Lung microvascular endothelial cell (primary cell): Measurements from ENCODE around the gene CELA3A. TPM values are rescaled to one million over a fixed set of nuclear protein-coding genes. Genes with fewer than 3 reads are reported as not detected.
"Not testable (repeated sequence)": the region's sequence is repeated elsewhere in the genome, so short reads cannot be mapped to it uniquely, and the experiment has no call there.

ENCODE experiments used
- DNase-seq, 2 donors: peaks; one replicate each; pipeline versions ENCODE4 v3.0.0 to v3.0.0-alpha.2; 2010; ENCODE audit warnings: low read depth in 2 of 2
- total RNA-seq: library from RNA; depleted of rRNA; stranded (reverse); fragments of >200 nt; gene quantifications from 2 replicates; pipeline ENCODE4 v1.2.1, GENCODE V29; 2014

The CELA3A gene, protein sequence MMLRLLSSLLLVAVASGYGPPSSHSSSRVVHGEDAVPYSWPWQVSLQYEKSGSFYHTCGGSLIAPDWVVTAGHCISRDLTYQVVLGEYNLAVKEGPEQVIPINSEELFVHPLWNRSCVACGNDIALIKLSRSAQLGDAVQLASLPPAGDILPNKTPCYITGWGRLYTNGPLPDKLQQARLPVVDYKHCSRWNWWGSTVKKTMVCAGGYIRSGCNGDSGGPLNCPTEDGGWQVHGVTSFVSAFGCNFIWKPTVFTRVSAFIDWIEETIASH
- total RNA-seq = not detected in 2 replicates

DNA sequence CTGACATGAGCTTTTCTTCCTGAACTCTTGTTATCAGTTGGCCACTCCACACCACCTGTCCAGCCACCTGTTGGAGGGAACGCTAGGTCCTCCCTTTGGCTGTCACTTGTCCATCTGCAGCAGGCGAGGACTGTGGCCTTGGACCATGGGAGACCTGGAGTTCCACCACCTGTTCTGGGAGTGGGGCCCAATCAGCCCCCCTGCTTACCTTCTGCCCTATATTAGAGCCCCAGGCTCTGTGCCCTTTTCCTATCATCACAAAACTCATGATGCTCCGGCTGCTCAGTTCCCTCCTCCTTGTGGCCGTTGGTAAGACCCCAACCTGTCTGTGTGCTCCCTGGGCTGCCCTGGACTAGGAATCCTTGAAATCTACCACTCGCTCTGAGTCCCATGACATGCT, at the start of gene CELA3A:
CELA3A (plus strand) TSS at position 249 of the 400 bp plus-strand sequence; CDS start at position 267, 18 bp downstream.
- DNase-seq = no peak

DNA sequence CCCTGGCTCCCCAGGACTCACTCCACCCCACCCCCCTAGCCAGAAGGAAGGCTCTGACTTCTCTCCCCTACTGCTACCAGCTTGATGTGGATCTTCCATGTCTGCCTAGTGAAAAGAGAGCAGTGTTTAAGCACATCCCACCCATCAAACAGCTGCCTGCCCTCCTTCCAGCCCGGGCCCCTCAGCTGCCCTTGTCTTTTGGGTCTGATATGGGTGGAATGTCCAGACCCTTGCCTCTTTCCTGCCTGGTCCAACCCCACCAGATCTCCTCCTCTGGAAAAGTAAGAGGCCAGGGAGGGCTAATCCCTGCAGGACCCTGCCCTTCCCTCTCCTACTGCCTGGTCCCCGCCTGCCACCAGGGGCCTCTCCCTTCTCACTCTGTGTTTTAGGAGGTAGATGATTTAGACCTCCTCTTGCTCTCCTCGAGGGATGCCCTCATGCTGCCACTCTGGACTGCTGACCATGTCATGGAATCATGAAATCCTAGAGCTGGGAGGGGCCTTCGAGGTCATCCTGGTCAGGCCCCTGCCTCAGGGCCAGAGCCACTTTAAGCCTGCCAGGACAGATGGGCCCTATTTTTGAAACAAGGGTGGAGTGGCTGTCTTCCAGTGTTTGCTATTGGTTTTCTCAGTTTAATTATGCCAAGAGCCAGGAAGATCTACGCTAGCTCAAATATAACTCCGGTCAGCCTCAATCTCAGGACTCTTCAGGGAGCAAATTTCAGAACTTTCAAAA, 48.5 kb upstream of the CELA3A start:
- no peak for DNase-seq

DNA sequence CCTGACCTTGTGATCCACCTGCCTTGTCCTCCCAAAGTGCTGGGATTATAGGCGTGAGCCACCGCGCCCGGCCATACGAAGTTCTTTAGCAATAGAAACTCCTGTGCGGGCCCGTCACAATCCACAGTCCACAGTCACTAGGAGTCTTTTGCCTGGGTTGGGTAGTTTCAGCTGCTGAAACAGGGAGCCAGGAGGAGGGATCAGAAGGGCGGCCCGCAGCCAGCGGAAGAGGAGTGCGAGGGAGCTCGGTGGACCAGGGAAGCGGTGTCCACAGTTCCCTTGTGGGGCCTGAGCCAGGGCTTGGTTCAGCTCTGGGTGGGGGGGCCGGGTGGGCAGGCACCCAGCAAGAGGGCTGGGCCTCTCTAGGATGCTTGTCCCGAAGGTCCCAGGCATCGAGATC, 46.4 kb upstream of the CELA3A start:
- DNase-seq = no peak

DNA sequence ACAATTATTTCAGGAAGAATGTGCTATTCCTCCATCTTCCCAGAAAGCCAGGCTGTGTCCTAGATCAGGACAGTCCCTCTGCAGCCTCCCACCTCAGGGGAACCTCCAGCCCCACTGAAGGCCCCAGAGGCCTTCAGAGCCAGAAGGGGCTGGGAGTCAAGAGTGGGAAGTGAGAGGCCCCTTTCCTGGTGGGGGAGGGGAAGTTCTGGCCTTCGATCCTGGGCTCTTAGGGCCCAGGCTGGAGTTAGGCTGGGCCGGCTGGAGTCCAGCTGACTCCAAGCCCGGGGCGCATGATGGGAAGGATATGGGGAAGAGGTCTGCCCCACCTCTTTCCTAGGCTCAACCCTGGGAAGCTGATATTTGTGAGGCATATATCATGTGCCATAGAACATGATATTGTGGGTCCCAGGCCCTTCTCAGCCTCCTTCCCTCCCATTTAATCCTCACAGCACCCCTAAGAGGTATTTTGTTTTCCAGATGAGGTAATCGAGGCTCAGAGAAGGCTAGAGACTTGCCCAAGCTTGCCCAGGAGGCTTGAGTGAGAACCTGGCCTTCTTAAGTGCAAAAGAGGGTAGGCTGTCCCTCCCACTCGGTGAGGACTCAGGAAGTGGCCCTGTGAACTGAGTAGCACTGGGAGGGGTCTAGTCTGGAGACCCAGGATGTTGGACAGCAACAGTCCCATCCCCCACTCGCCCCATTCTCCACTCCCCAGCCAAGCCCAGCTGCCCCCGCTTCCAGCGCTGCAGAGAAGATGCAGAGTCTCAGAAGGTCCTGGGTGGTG, 45.8 kb upstream of the CELA3A start:
- DNase-seq = no peak

DNA sequence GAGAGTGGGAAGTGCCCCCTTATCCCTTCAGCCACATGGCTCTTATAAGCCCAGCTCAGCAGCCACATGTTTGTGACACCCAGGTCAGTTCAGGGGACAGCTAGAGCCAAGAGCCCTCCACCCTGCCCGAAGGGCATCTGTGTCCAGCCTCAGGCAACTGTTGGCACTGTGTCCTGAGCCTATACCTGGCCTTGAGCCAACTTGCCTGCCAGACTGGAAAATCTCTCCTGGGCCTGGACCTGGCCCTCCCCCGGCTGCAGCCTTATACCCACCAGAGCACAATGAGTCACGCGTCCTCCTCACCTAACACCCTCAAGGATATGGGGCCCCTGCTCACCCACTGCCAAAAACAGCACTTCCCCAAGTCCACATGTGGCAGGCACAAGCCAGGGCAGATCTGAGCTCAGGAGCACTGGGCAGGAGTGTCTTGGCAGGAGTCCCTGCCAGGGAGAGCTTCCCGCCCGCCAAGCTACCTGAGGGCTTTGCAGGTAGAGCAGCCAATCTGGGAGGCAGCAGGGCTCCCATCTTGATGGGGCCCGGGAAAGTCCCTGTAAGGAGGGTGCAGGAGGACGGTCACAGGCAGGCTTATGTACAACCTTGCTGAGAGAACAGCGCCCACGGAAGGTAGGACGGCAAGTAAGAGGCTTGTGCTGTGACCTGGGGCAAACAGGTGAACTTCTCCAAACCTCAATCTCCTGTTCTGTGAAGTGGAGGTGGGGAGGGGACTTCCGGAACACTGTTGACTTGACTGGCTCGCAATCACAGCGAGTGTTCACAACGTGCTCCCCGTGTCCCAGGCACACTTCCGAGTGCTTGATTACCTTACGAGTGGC, 44.5 kb upstream of the CELA3A start:
- DNase-seq = peak; percentile 64 to 78

DNA sequence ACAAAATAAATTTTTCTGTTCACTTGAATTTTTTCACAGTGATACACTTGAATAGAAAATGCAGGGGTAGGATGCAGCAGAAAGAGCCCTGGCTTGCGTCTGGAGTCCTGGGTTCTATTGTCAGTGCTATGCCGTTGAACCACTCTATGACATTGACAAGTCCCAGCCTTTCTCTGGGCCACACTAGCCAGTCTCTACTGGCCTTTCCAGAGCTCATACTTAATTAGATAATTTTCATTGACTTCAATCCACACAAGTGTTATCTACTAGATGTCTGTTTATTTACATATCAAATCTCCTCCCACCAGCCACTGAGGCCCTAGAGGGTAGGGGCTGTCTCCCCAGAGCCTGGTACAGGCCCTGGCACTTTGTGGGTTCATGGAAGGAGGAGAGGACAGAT, 40.1 kb upstream of the CELA3A start:
- no peak for DNase-seq

DNA sequence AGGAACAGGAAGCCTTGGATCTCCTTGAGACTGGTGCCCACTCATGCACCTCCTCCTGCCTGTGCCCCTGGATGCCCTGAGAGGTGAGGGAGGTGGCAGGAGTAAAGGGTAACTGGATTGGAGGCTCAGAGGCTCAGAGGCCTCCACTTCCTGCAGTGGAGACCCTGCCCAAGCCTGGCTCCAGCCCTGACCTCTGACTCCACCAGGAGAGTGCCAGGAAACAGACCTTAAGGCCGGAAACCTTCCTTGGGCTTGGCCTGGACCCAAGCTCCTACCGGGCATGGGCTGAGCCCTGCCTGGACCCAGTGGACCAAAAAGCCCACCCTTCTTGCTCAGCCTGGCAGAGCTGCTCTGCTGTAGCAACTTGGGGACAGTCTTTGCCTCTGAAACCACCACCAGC, 39.7 kb upstream of the CELA3A start:
- no peak for DNase-seq

DNA sequence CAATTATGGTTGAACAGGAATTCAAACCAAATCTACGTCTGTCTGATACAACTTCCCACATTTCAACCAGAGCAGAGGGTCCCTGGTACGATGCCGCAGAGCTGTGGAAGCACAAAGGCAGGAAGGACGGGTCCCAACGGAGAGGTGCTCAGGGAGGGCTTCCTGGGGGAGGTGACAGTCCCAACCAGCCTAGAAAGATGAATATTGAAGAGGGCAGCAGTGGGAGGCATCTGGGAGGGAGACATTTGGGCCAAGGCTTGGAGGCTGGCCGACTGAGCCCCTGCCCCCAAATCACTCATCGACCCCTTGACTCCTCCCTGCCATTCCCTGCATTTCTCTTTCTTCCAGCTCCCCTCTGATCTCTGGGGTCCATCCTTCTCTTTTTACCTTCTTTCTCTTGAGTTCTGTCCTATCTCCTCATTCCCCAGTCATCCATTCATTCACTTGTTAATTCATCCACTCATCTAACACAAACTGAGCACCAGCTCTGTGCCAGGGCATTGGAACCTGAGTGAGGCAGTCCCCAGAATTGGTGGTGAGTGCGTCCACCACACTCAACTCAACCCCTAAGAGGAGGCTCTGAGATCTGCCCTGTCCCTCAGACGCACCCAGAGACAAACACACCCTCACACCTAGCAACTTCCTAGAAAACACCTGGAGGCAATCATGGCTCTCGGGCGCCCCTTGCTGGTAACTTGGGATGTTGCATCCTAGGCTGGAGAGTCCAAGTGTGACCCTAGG, 37.8 kb upstream of the CELA3A start:
- DNase-seq = peak; percentile 70 to 76

DNA sequence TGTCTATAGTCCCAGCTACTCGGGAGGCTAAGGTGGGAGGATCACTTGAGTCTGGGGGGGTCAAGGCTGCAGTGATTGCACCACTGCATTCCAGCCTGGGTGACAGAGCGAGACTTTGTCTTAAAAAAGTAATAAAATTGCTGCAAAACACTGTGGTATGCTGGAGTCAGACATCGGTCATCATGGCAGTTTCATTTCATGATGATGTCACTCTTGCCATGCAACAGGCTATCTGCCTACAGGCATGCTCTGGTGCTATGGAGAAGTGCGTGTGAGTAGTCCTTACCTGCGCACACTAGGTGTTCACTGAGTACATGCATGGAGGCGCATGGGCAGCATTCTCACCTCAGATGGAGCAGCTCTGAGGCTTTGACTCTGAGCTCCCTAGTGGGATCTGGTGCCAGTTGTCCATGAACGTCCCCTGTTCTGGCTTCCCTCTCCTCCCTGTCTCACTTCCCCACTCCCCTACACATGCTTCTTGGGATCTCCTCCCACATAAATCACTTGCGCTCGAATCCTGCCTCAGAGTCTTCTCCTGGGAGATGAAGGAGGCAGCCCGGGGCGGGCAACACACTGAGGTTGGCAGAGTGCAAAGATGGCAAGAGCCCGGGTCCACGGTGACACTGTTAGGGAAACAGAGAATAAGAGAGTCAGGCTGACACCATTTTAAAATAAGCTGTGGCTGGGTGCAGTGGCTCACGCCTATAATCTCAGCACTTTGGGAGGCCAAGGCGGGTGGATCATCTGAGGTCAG, 35.0 kb upstream of the CELA3A start:
- no peak for DNase-seq

DNA sequence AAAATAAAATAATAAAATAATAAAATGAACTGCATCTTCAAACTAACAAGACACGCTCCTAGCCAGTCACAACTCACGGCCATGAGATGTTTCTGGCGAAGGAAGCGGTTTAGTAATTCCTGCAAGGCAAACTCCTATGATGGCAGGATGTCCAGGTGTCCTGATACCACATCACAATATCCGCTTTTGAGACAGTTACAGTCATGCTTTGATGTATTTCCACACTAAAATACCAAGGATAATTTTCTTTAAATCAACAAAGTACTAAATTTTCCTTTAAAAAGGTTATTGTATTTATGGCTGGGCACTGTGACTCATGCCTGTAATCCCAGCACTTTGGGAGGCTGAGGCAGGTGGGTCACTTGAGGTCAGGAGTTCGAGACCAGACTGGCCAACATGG, 34.2 kb upstream of the CELA3A start:
- DNase-seq = not testable (repeated sequence)

DNA sequence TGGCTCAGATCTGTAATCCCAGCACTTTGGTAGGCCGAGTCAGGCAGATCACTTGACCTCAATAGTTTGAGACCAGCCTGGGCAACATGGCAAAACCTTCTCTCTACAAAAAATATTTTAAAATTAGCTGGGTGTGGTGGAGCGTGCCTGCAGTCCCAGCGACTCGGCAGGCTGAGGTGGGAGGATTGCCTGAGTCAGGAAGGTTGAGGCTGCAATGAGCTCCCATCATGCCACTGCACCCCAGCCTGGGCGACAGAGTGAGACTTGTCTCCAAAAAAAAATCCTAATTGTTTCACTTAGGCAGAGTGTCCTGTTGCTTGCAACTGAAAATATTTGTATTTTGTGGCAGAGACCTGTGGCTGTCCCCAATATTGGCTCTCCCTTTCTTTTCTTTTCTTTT, 32.4 kb upstream of the CELA3A start:
- DNase-seq = not testable (repeated sequence)

DNA sequence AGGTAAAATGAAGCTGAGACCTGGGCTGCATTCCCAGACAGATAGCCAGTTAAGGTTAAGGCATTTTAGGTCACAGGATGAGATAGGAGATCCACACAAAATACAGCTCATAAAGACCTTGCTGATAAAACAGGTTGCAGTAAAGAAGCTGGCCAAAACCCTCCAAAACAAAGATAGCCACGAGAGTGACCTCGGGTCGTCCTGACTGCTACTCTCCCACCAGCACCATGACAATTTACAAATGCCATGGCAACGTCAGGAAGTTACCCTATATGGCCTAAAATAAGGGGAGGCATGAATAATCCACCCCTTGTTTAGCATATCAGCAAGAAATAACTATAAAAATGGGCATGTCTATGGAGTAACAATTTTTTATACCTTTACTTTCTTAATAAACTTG, 30.9 kb upstream of the CELA3A start:
- DNase-seq = peak in 1 of 2 donors; percentile 60

DNA sequence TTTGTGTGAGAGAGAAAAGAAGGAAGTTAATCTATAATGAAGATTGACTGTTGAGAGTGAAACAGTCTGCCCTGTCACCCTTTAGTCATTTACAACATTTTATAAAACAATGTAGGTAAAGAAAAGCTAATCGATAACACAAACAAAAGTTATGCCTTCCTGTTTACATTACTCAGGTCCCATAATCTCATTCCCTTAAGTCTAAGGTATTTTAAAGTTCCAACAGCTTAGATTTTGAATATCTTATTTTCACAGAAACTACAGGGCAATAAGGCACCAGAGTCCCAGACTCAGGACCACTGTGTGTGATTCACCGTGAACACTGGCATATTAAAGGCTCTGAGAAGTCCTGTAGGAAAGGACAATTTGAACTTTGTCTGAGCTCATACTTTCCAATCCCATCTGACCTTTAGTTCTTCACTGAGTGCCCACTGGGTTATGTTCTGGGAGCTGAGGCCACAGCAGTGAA, 28.4 kb upstream of the CELA3A start:
- DNase-seq = peak; percentile 37 to 40

DNA sequence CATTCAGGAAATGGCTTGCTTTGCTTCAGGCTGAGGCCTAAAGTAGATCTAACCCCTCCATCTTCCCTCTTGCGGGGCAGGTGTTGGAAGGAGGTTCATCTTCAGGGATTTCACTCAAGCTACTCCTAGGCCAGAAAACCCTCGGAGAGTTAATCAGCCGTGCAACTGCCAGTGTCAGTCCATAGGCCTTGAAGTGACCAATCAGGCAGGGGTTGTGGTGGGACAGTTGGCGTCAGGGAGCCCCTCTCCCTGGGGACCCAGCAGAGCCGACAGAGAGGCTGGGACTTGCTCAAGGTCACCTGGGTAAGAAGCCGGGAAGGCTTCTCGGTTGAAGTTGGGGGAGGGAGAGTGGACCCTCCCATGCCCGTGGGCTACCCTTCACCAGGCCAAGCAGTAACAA, 27.5 kb upstream of the CELA3A start:
- DNase-seq = not testable (repeated sequence)

DNA sequence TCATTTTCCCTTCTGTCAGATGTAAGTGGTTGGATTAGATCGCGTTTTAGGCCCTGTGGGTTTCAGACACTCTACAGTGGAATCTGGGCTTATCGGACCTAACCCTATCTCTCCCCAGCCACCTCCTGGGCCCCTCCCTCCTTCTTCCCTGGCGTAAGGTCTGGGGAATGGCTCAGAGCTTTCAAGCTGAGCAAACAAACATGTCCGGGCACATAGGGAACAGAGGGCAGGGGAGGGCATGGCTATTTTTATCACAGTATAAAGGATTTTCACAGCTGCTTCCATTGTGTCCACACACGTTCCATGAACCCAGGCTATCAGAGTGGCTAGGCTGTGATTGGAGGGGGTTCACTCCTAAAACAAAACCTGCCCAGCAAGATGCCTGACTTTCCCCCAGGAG, 26.8 kb upstream of the CELA3A start:
- DNase-seq = peak; percentile 72 to 80

DNA sequence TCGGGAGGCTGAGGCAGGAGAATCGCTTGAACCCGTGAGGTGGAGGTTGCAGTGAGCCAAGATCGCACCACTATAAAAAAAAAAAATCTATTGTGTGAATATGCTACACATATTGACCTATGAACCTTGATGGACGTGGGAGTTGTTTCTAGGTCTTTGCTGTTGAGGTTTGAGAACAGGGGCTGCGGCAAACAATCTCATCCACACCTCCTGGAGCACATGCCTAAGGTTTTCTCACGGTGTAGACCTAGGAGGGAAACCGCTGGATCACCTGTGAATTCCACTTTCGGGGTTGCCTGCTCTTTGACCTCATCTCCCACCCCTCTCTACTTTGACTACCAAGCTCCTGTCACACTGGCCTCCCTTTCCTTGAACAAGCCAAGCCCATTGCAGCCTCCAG, 26.2 kb upstream of the CELA3A start:
- not testable (repeated sequence) for DNase-seq

DNA sequence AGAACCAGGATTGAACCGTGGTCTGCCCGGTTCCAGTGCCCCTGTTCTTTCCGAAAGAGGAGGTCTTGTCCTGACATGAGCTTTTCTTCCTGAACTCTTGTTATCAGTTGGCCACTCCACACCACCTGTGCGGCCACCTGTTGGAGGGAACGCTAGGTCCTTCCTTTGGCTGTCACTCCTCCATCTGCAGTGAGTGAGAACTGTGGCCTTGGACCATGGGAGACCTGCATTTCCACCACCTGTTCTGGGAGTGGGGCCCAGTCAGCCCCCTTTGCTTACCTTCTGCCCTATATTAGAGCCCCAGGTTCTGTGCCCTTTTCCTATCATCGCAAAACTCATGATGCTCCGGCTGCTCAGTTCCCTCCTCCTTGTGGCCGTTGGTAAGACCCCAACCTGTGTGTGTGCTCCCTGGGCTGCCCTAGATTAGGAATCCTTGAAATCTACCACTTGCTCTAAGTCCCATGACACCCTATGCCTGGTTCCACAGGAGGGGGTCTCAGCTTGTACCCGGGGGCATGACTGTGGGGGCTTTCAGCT, 24.7 kb upstream of the CELA3A start, which contains the start of gene CELA3B:
CELA3B (plus strand) TSS at position 320 of the 537 bp plus-strand sequence; CDS start at position 338, 18 bp downstream.
- DNase-seq = not testable (repeated sequence)

DNA sequence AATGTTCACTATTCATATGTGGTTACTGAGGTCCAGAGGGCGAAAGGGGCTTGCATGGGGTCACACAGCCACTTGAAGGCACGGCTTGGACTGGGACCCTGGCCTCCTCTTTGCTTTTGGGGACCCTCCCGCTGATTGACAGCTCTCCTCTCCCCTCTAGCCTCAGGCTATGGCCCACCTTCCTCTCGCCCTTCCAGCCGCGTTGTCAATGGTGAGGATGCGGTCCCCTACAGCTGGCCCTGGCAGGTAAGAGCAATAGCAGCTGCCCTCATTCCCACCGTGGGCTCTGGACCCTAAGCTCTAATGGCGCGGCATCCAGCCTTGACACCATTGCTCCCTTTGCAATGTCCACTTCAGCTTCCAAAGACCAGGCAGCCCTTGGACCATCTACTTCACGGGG, 23.2 kb upstream of the CELA3A start:
- DNase-seq = not testable (repeated sequence)

DNA sequence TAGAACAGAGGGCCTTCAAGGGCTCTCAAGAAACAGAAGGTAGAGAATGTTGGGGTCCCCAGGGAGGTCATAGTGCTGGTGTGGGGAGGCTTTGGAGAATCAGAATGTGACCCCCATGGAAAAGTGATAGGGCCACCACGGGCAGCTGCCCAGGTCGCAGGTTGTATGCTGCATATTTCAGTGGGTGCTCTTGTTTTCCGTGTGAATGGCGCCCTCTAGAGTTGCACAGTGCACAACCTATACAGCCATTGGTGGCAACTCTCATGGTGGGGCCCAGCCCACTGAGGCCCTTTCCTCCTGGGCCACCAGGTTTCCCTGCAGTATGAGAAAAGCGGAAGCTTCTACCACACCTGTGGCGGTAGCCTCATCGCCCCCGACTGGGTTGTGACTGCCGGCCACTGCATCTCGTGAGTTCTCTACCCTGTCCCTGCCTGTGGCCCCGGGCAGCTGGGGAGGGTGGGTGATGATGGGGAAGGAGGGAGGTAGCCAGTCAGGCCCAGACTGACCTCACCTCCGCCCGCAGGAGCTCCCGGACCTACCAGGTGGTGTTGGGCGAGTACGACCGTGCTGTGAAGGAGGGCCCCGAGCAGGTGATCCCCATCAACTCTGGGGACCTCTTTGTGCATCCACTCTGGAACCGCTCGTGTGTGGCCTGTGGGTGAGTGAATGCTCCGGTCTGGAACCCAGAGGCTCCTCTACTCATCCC, 20.8 kb upstream of the CELA3A start:
- peak in 1 of 2 donors; percentile 61 for DNase-seq
